ENCODE measurements around the gene SEMA4D.

DNA sequence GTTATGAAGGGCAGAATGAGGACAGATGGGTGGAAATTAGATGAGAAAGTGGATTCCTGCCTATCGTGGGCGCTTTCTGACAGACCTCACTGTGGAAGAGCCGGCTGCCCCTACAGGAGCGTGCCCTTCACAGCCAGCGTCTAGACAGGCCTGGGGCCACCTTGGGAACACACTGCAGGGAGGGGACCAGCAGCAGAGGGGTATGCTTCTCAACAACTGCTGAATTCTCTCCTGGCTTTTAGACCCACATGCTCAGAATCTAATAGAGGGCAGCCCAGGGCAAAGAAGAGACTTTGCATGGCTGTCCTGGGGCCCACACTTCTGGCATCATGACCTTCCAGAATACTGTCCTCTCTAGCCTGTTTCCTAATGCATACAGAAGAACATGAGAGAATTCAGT lies 2.1 kb upstream of the SEMA4D start:
- TF ChIP-seq, protein P1, sequence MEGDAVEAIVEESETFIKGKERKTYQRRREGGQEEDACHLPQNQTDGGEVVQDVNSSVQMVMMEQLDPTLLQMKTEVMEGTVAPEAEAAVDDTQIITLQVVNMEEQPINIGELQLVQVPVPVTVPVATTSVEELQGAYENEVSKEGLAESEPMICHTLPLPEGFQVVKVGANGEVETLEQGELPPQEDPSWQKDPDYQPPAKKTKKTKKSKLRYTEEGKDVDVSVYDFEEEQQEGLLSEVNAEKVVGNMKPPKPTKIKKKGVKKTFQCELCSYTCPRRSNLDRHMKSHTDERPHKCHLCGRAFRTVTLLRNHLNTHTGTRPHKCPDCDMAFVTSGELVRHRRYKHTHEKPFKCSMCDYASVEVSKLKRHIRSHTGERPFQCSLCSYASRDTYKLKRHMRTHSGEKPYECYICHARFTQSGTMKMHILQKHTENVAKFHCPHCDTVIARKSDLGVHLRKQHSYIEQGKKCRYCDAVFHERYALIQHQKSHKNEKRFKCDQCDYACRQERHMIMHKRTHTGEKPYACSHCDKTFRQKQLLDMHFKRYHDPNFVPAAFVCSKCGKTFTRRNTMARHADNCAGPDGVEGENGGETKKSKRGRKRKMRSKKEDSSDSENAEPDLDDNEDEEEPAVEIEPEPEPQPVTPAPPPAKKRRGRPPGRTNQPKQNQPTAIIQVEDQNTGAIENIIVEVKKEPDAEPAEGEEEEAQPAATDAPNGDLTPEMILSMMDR (IDR thresholded peaks at IDR 0.05): no peak
- no peak for TF ChIP-seq POLR2A (IDR thresholded peaks at IDR 0.05)
